Fibroblast of skin of back (primary cell): ENCODE data around the gene CENPH.
A peak's percentile ranks its signal among the peaks of the same experiment; 100 is the strongest.

ENCODE experiments used
- DNase-seq: peaks from one replicate; pipeline ENCODE4 v3.0.0-alpha.2; 2013

Gene CENPH

DNA sequence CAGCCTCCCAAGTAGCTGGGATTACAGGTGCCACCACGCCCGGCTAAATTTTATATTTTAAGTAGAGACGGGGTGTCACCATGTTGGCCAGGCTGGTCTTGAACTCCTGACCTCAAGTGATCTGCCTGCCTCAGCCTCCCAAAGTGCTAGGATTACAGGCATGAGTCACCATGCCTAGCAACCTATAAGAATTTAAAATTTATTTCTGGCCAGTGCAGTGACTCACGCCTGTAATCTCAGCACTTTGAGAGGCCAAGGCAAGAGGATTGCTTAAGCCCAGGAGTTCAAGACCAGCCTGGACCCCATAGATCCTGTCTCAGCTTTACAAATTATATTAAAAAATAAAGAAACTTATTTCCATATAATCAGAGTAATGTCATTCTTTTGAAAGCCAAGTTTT lies 66.6 kb downstream of the CENPH start:
- DNase-seq = peak; percentile 35

- no peak for DNase-seq
Measured at GRCh38 chr5:69257577-69257976, 68.2 kb downstream of the CENPH start.
